Uterus (tissue), 2 donors: ENCODE results near the gene MAP4K4.

ENCODE experiments used
- CTCF ChIP-seq, 4 experiments: fragments of 200-600 bp in 2 of 4; fragments of 450-650 bp in 2 of 4; sonication (generic) in 2 of 4; IDR thresholded peaks; one replicate each; pipeline ENCODE4 v1.5.1; 2016 to 2019; ENCODE audit warnings: antibody characterized with exemption in 4 of 4, mild to moderate bottlenecking in 2 of 4, moderate library complexity in 1 of 4
- POLR2A ChIP-seq, 2 donors: fragments of 450-650 bp; IDR thresholded peaks; one replicate each; pipeline ENCODE4 v1.6.1; 2016; ENCODE audit warnings: antibody characterized with exemption in 2 of 2, mild to moderate bottlenecking in 1 of 2, moderate library complexity in 1 of 2

GRCh38 chr2:101752716-101753616 lies 55.5 kb downstream of the MAP4K4 start:
- TF ChIP-seq CTCF (IDR thresholded peaks at IDR 0.05) (no peak), POLR2A (IDR thresholded peaks at IDR 0.05) (no peak)
